Measurements from ENCODE around the gene FUOM. TPM values are rescaled to one million over a fixed set of nuclear protein-coding genes. Genes with fewer than 3 reads are reported as not detected.

FUOM gene
- total RNA-seq, 1 experiment from 2014 or later: 41.8 TPM

- no peak overlapping the region for H3K9ac ChIP-seq (ENCODE audit: extremely low read depth, insufficient read length, low read length)
- H3K27ac Mint-ChIP-seq: no peak overlapping the region
- no peak overlapping the region for H3K56ac ChIP-seq (ENCODE audit: insufficient read length, low read depth, low read length)
- H3K79me1 ChIP-seq (ENCODE audit: insufficient read depth, low read depth, low read length, poor library complexity, severe bottlenecking): no peaks in the 10 kb centered on the region
- no peak overlapping the region for H2BK15ac ChIP-seq (ENCODE audit: low read depth, low read length)
- H3K79me2 ChIP-seq (ENCODE audit: insufficient read depth, low read length): no peaks in the 10 kb centered on the region
- H4K8ac ChIP-seq (replicated peaks; ENCODE audit: insufficient read length, low read depth, low read length): no peak overlapping the region
- TF ChIP-seq CTCF (conservative IDR thresholded peaks at IDR 0.05): no peak; the same call in 2 of the 3 replicates
- H2BK5ac ChIP-seq (ENCODE audit: insufficient read length, low read length): no peak overlapping the region
- no peak overlapping the region for H3K23ac ChIP-seq (ENCODE audit: insufficient read length, low read depth, low read length)
- H3K9me3 Mint-ChIP-seq: peaks cover 7 to 9% of the 10 kb centered on the region in 2 experiments; a peak in 2 of 5 replicates
- no CpG with 5 or more reads among the region's 12 CpGs for WGBS (ENCODE audit: extremely low coverage, insufficient read length, low lambda C conversion rate)
- no peak overlapping the region for H2BK12ac ChIP-seq (ENCODE audit: insufficient read length, low read depth, low read length)
- no peak overlapping the region for H4K91ac ChIP-seq (ENCODE audit: insufficient read length, low read depth, low read length)
- no peak overlapping the region for H2BK120ac ChIP-seq (ENCODE audit: low read depth, low read length, poor library complexity, severe bottlenecking)
- DNase-seq: no peak
- no peaks in the 10 kb centered on the region; a peak in 1 of 7 replicates for H3K36me3 Mint-ChIP-seq (ENCODE audit: insufficient read depth in 1 of 3, low read depth in 3 of 3)
- H3K27me3 Mint-ChIP-seq (ENCODE audit: low read depth): peaks cover 79% of the 10 kb centered on the region
- no peak overlapping the region for H2AFZ ChIP-seq (ENCODE audit: low read length)
- H4K20me1 ChIP-seq (ENCODE audit: control insufficient read depth, insufficient read depth, insufficient read length): no peaks in the 10 kb centered on the region
- H3K14ac ChIP-seq (ENCODE audit: insufficient read depth, low read length): no peak overlapping the region
- no peak overlapping the region for H3K4me2 ChIP-seq (ENCODE audit: insufficient read depth, insufficient read length, low read length)
- H4K5ac ChIP-seq (ENCODE audit: insufficient read length, low read depth, low read length): no peak overlapping the region
- H3K4me3 Mint-ChIP-seq: no peak overlapping the region
- no peak overlapping the region for H3K18ac ChIP-seq (ENCODE audit: insufficient read length, low read depth, low read length)
- H3K4me1 ChIP-seq (ENCODE audit: insufficient read depth, low read length): no peaks in the 10 kb centered on the region; the same call in 1 of the 2 replicates
- H3K23me2 ChIP-seq (ENCODE audit: insufficient read length, low read depth, low read length, poor library complexity, severe bottlenecking): peaks cover 19% of the 10 kb centered on the region
- no peak overlapping the region for H3K4ac ChIP-seq (ENCODE audit: low read depth, low read length)
- H2AK5ac ChIP-seq (ENCODE audit: insufficient read length, low read length): no peak overlapping the region
- H2BK20ac ChIP-seq (ENCODE audit: low read depth, low read length, poor library complexity, severe bottlenecking): no peak overlapping the region
- H3T11ph ChIP-seq (ENCODE audit: low read length): no peak overlapping the region
- no peaks in the 10 kb centered on the region for H3K9me3 ChIP-seq (ENCODE audit: control insufficient read depth, low read depth, low read length)
- peaks cover 20% of the 10 kb centered on the region; the same call in 1 of the 2 replicates for H3K27me3 ChIP-seq (ENCODE audit: insufficient read depth, low read length)
- peaks cover 14 to 28% of the 10 kb centered on the region in 2 experiments for H3K4me1 Mint-ChIP-seq
- H3K27ac ChIP-seq (ENCODE audit: insufficient read length, low read depth, low read length): no peak overlapping the region
Observed at GRCh38 chr10:133327651-133328357, 30.0 kb downstream of the FUOM start.
